H9 (cell line): ENCODE data around the gene LRRC38. TPM values are rescaled to one million over a fixed set of nuclear protein-coding genes. Genes with fewer than 3 reads are reported as not detected.
"Not testable (repeated sequence)": the region's sequence is repeated elsewhere in the genome, so short reads cannot be mapped to it uniquely, and the experiment has no call there.

Source experiments
- DNase-seq: peaks from one replicate; pipeline ENCODE4 v3.0.0-alpha.2; 2017
- H2AFZ ChIP-seq: one replicate; pipeline ENCODE4 v1.6.1; 2013; ENCODE audit warnings: mild to moderate bottlenecking, low read length, control low read depth, moderate library complexity
- H2AK5ac ChIP-seq: 2 replicates; pipeline ENCODE4 v1.6.1; 2013; ENCODE audit warnings: low read length, control low read depth, mixed read lengths; ENCODE audit not compliant: insufficient read length
- H2BK120ac ChIP-seq: one replicate; pipeline ENCODE4 v1.6.1; 2013; ENCODE audit warnings: low read depth, mild to moderate bottlenecking, low read length, control low read depth, inconsistent platforms; ENCODE audit not compliant: poor library complexity, severe bottlenecking
- H2BK12ac ChIP-seq: 2 replicates; pipeline ENCODE4 v1.6.1; 2013; ENCODE audit warnings: low read length, control low read depth, mixed read lengths, low read depth; ENCODE audit not compliant: insufficient read length
- H2BK15ac ChIP-seq: 2 replicates; pipeline ENCODE4 v1.6.1; 2013; ENCODE audit warnings: low read depth, low read length, control low read depth
- H2BK20ac ChIP-seq: one replicate; pipeline ENCODE4 v1.6.1; 2013; ENCODE audit warnings: low read depth, mild to moderate bottlenecking, low read length, control low read depth, inconsistent platforms; ENCODE audit not compliant: poor library complexity, severe bottlenecking
- H2BK5ac ChIP-seq: 2 replicates; pipeline ENCODE4 v1.6.1; 2013; ENCODE audit warnings: low read length, control low read depth, mixed read lengths; ENCODE audit not compliant: insufficient read length
- H3K14ac ChIP-seq: 2 replicates; pipeline ENCODE4 v1.6.1; 2013; ENCODE audit warnings: low read length, control low read depth; ENCODE audit not compliant: insufficient read depth
- H3K18ac ChIP-seq: 2 replicates; pipeline ENCODE4 v1.6.1; 2013; ENCODE audit warnings: low read depth, mild to moderate bottlenecking, mixed read lengths, low read length, control low read depth; ENCODE audit not compliant: insufficient read length
- H3K23ac ChIP-seq: 2 replicates; pipeline ENCODE4 v1.6.1; 2013; ENCODE audit warnings: low read length, control low read depth, mixed read lengths, low read depth; ENCODE audit not compliant: insufficient read length
- H3K23me2 ChIP-seq: 2 replicates; pipeline ENCODE4 v1.6.1; 2013; ENCODE audit warnings: low read depth, mild to moderate bottlenecking, mixed read lengths, low read length, control low read depth; ENCODE audit not compliant: insufficient read length, poor library complexity, severe bottlenecking
- H3K27ac ChIP-seq: 2 replicates; pipeline ENCODE4 v1.5.1; 2013; ENCODE audit warnings: low read length, control low read depth, mixed read lengths, low read depth; ENCODE audit not compliant: insufficient read length
- H3K27me3 ChIP-seq: 2 replicates; pipeline ENCODE4 v1.6.1; 2013; ENCODE audit warnings: low read length, control low read depth, inconsistent platforms; ENCODE audit not compliant: insufficient read depth
- H3K4ac ChIP-seq: 2 replicates; pipeline ENCODE4 v1.6.1; 2013; ENCODE audit warnings: low read depth, mild to moderate bottlenecking, control low read depth, inconsistent platforms, low read length, moderate library complexity
- H3K4me1 ChIP-seq: 2 replicates; pipeline ENCODE4 v1.6.1; 2013; ENCODE audit warnings: low read length, control low read depth, inconsistent platforms; ENCODE audit not compliant: insufficient read depth
- H3K4me2 ChIP-seq: 2 replicates; pipeline ENCODE4 v1.6.1; 2013; ENCODE audit warnings: low read length, control low read depth, mixed read lengths; ENCODE audit not compliant: insufficient read length, insufficient read depth
- H3K56ac ChIP-seq: 2 replicates; pipeline ENCODE4 v1.6.1; 2013; ENCODE audit warnings: low read depth, mild to moderate bottlenecking, mixed read lengths, low read length, control low read depth; ENCODE audit not compliant: insufficient read length
- H3K79me1 ChIP-seq: 2 replicates; pipeline ENCODE4 v1.6.1; 2013; ENCODE audit warnings: low read depth, mild to moderate bottlenecking, moderate library complexity, low read length, control low read depth, inconsistent platforms; ENCODE audit not compliant: insufficient read depth, poor library complexity, severe bottlenecking
- H3K79me2 ChIP-seq: 2 replicates; pipeline ENCODE4 v1.6.1; 2013; ENCODE audit warnings: low read length, control low read depth, inconsistent platforms; ENCODE audit not compliant: insufficient read depth
- H3K9ac ChIP-seq: 2 replicates; pipeline ENCODE4 v1.6.1; 2013; ENCODE audit warnings: low read length, control low read depth, mixed read lengths; ENCODE audit not compliant: insufficient read length; ENCODE audit errors: extremely low read depth
- H3K9me3 ChIP-seq: one replicate; pipeline ENCODE4 v1.6.1; 2013; ENCODE audit warnings: low read depth, low read length, inconsistent platforms; ENCODE audit not compliant: control insufficient read depth
- H3T11ph ChIP-seq: one replicate; pipeline ENCODE4 v1.6.1; 2013; ENCODE audit warnings: mild to moderate bottlenecking, low read length, control low read depth, inconsistent platforms
- H4K20me1 ChIP-seq: one replicate; pipeline ENCODE4 v1.6.1; 2013; ENCODE audit not compliant: control insufficient read depth, insufficient read length, insufficient read depth
- H4K5ac ChIP-seq: 2 replicates; pipeline ENCODE4 v1.6.1; 2013; ENCODE audit warnings: low read depth, mild to moderate bottlenecking, mixed read lengths, low read length, control low read depth; ENCODE audit not compliant: insufficient read length
- H4K8ac ChIP-seq: replicated peaks from 2 replicates; pipeline ENCODE4 v1.6.1; 2013; ENCODE audit warnings: low read length, control low read depth, mixed read lengths, low read depth; ENCODE audit not compliant: insufficient read length
- H4K91ac ChIP-seq: 2 replicates; pipeline ENCODE4 v1.6.1; 2013; ENCODE audit warnings: low read depth, mild to moderate bottlenecking, moderate library complexity, mixed read lengths, low read length, control low read depth; ENCODE audit not compliant: insufficient read length
- H3K27ac Mint-ChIP-seq, 3 experiments: 2 replicates in 2 of 3; 3 replicates in 1 of 3; pipeline ENCODE4 v1.8.0; 2020 to 2021; ENCODE audit warnings: mixed read lengths in 3 of 3, mild to moderate bottlenecking in 1 of 3, moderate library complexity in 1 of 3
- H3K27me3 Mint-ChIP-seq: 2 replicates; pipeline ENCODE4 v1.8.0; 2021; ENCODE audit warnings: low read depth, mild to moderate bottlenecking, moderate library complexity, mixed read lengths
- H3K36me3 Mint-ChIP-seq, 3 experiments: 2 replicates in 2 of 3; 3 replicates in 1 of 3; pipeline ENCODE4 v1.8.0; 2020 to 2021; ENCODE audit warnings: low read depth in 3 of 3, mixed read lengths in 3 of 3; ENCODE audit not compliant: insufficient read depth in 1 of 3
- H3K4me1 Mint-ChIP-seq, 2 experiments: 2 replicates each; pipeline ENCODE4 v1.8.0; 2020; ENCODE audit warnings: mixed read lengths in 2 of 2
- H3K4me3 Mint-ChIP-seq, 2 experiments: 2 replicates in 1 of 2; 3 replicates in 1 of 2; pipeline ENCODE4 v1.8.0; 2020 to 2021; ENCODE audit warnings: mild to moderate bottlenecking in 2 of 2, mixed read lengths in 2 of 2, moderate library complexity in 1 of 2
- H3K9me3 Mint-ChIP-seq, 2 experiments: 2 replicates in 1 of 2; 3 replicates in 1 of 2; pipeline ENCODE4 v1.8.0; 2020; ENCODE audit warnings: mild to moderate bottlenecking in 2 of 2, mixed read lengths in 2 of 2, moderate library complexity in 1 of 2
- CTCF ChIP-seq: fragments of 200-600 bp; sonication (generic); conservative IDR thresholded peaks from 3 replicates; pipeline ENCODE4 v1.8.0; 2021; ENCODE audit warnings: antibody characterized with exemption, mild to moderate bottlenecking
- WGBS: extraction: QIAGEN DNeasy Blood & Tissue Kit; methylation state at CpG from one replicate; pipeline ENCODE4 v1.1.7; 2013; ENCODE audit warnings: missing lambda C conversion rate, low lambda C conversion rate, mixed read lengths; ENCODE audit not compliant: insufficient read length; ENCODE audit errors: extremely low coverage; 5-methylcytosine and 5-hydroxymethylcytosine counted together
- total RNA-seq: library from RNA; stranded (reverse); gene quantifications from 2 replicates; pipeline ENCODE4 v1.2.1, GENCODE V29; 2021

The LRRC38 gene
- total RNA-seq, 1 experiment from 2014 or later: 0.72 TPM

- no peak overlapping the region for H3K4me3 Mint-ChIP-seq
- H2BK20ac ChIP-seq: no peak overlapping the region
- H3K79me1 ChIP-seq: no peaks in the 10 kb centered on the region
- no CpG with 5 or more reads among the region's 10 CpGs for WGBS
- H3K4me1 ChIP-seq: no peaks in the 10 kb centered on the region
- H3K18ac ChIP-seq: no peak overlapping the region
- H3K9me3 ChIP-seq: peaks cover 24% of the 10 kb centered on the region
- H3K56ac ChIP-seq: no peak overlapping the region
- no peaks in the 10 kb centered on the region for H3K4me1 Mint-ChIP-seq
- H3K9ac ChIP-seq: no peak overlapping the region
- no peak overlapping the region for H4K8ac ChIP-seq
- no peak overlapping the region for H3K27ac Mint-ChIP-seq
- H2BK5ac ChIP-seq: no peak overlapping the region
- H3K9me3 Mint-ChIP-seq: peaks cover 3 to 75% of the 10 kb centered on the region in 2 experiments
- H3K27ac ChIP-seq: no peak overlapping the region
- no peak overlapping the region for H2AK5ac ChIP-seq
- H3K79me2 ChIP-seq: no peaks in the 10 kb centered on the region
- H2BK12ac ChIP-seq: no peak overlapping the region
- H3T11ph ChIP-seq: no peak overlapping the region
- peaks cover 2% of the 10 kb centered on the region for H3K27me3 Mint-ChIP-seq
- no peak overlapping the region for H2AFZ ChIP-seq
- no peak for DNase-seq
- no peaks in the 10 kb centered on the region for H3K27me3 ChIP-seq
- H2BK120ac ChIP-seq: no peak overlapping the region
- no peak overlapping the region for H4K5ac ChIP-seq
- no peaks in the 10 kb centered on the region for H4K20me1 ChIP-seq
- no peak for TF ChIP-seq CTCF
- H2BK15ac ChIP-seq: no peak overlapping the region
- no peak overlapping the region for H3K4ac ChIP-seq
- no peaks in the 10 kb centered on the region for H3K23me2 ChIP-seq
- H3K14ac ChIP-seq: no peak overlapping the region
- H4K91ac ChIP-seq: no peak overlapping the region
- H3K23ac ChIP-seq: no peak overlapping the region
- no peak overlapping the region for H3K4me2 ChIP-seq
- H3K36me3 Mint-ChIP-seq: peaks cover 0 to 23% (median 5%) of the 10 kb centered on the region in 3 experiments; a peak in 4 of 7 replicates
These were observed 70.3 kb downstream of the LRRC38 start for GRCh38 chr1:13443335-13443979.

GRCh38 chr1:13439104-13439783 lies 74.6 kb downstream of the LRRC38 start:
- not testable (repeated sequence) for H2BK5ac ChIP-seq, H3K56ac ChIP-seq, H3K14ac ChIP-seq, H3K23ac ChIP-seq, H3K4ac ChIP-seq, H3K79me2 ChIP-seq, H3K4me3 Mint-ChIP-seq, H3K23me2 ChIP-seq, H3K27me3 ChIP-seq, H3K27ac Mint-ChIP-seq, H3K4me1 ChIP-seq, H4K91ac ChIP-seq, DNase-seq, H2BK120ac ChIP-seq, H3K4me2 ChIP-seq, H2AFZ ChIP-seq, H2BK12ac ChIP-seq, H4K20me1 ChIP-seq, H2BK20ac ChIP-seq, H3T11ph ChIP-seq, H3K9ac ChIP-seq, H2BK15ac ChIP-seq, H3K18ac ChIP-seq, H3K27ac ChIP-seq, H2AK5ac ChIP-seq, H3K27me3 Mint-ChIP-seq, H4K8ac ChIP-seq, H3K79me1 ChIP-seq, H3K4me1 Mint-ChIP-seq, H4K5ac ChIP-seq
- peaks cover 33 to 80% of the 10 kb centered on the region in 2 experiments for H3K9me3 Mint-ChIP-seq
- H3K9me3 ChIP-seq: peaks cover 45% of the 10 kb centered on the region
- WGBS: no CpG with 5 or more reads among the region's 49 CpGs
- H3K36me3 Mint-ChIP-seq: peaks cover 0 to 24% (median 7%) of the 10 kb centered on the region in 3 experiments; a peak in 3 of 7 replicates
